ENCODE results near the gene UBE3A. TPM values are rescaled to one million over a fixed set of nuclear protein-coding genes. Genes with fewer than 3 reads are reported as not detected.

The UBE3A gene
- total and polyA plus RNA-seq, 2 donors (not counting 1 experiment from before 2014, with no cell fraction given), result 13.4 to 135 TPM

GRCh38 chr15:25424073-25424472 lies 14.8 kb downstream of the UBE3A start:
- Histone ChIP-seq H3K27me3 (replicated peaks in 1 of 4; ENCODE audit: control extremely low read depth in 1 of 4, control insufficient read depth in 3 of 4, insufficient read depth in 4 of 4, low read length in 3 of 4) (no peaks in the 10 kb centered on the region), H3K4me3 (ENCODE audit: control extremely low read depth in 1 of 5, extremely low read depth in 1 of 5, insufficient read depth in 1 of 5, low read depth in 2 of 5, low read length in 4 of 5) (no peak overlapping the region), H3K9ac (ENCODE audit: low read length) (no peak overlapping the region), H2AFZ (ENCODE audit: insufficient read depth, low read depth, low read length, poor library complexity, severe bottlenecking) (no peak overlapping the region), H4K20me1 (ENCODE audit: control insufficient read depth, insufficient read depth, low read length, poor library complexity, severe bottlenecking) (peaks cover 46% of the 10 kb centered on the region), H3K4me1 (ENCODE audit: control insufficient read depth in 2 of 2, insufficient read depth in 2 of 2, low read length in 2 of 2) (peaks cover 0 to 7% of the 10 kb centered on the region in 2 donors), H3K79me2 (ENCODE audit: control insufficient read depth, insufficient read depth, low read length) (peaks cover 99% of the 10 kb centered on the region), H3K4me2 (replicated peaks; ENCODE audit: low read depth, low read length, poor library complexity, severe bottlenecking) (no peak overlapping the region), H3K27ac (ENCODE audit: low read length in 2 of 2) (no peak overlapping the region), H3K9me3 (ENCODE audit: control extremely low read depth in 1 of 3, control insufficient read depth in 2 of 3, insufficient read depth in 1 of 3, low read length in 2 of 3) (peaks cover 0 to 6% (median 4%) of the 10 kb centered on the region in 3 donors), H3K36me3 (replicated peaks in 1 of 2; ENCODE audit: control extremely low read depth in 1 of 2, control insufficient read depth in 1 of 2, extremely low read depth in 1 of 2, insufficient read depth in 2 of 2, low read length in 1 of 2) (peaks cover 0 to 5% of the 10 kb centered on the region in 2 experiments)
- no peak for TF ChIP-seq EZH2 (IDR thresholded peaks at IDR 0.05; ENCODE audit: borderline replicate concordance, insufficient read depth, low read depth, low read length, poor library complexity, severe bottlenecking)
- TF ChIP-seq, protein P1, sequence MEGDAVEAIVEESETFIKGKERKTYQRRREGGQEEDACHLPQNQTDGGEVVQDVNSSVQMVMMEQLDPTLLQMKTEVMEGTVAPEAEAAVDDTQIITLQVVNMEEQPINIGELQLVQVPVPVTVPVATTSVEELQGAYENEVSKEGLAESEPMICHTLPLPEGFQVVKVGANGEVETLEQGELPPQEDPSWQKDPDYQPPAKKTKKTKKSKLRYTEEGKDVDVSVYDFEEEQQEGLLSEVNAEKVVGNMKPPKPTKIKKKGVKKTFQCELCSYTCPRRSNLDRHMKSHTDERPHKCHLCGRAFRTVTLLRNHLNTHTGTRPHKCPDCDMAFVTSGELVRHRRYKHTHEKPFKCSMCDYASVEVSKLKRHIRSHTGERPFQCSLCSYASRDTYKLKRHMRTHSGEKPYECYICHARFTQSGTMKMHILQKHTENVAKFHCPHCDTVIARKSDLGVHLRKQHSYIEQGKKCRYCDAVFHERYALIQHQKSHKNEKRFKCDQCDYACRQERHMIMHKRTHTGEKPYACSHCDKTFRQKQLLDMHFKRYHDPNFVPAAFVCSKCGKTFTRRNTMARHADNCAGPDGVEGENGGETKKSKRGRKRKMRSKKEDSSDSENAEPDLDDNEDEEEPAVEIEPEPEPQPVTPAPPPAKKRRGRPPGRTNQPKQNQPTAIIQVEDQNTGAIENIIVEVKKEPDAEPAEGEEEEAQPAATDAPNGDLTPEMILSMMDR (IDR thresholded peaks at IDR 0.05), result no peak
- Mint-ChIP-seq H3K27me3 (no peaks in the 10 kb centered on the region), H3K9me3 (ENCODE audit: insufficient read depth) (peaks cover 6% of the 10 kb centered on the region), H3K27ac (no peak overlapping the region), H3K4me3 (no peak overlapping the region), H3K4me1 (peaks cover 51% of the 10 kb centered on the region)
- POLR2A ChIA-PET, result no interaction called here
- DNase-seq (no peak), ATAC-seq (ENCODE audit: low read depth) (no peak)
- CTCF ChIA-PET, result no interaction called here
- intact Hi-C loops (cut with micrococcal nuclease), result no loop called here
- 79% methylated on average over 1 of the region's 1 CpG for WGBS (ENCODE audit: insufficient coverage)

GRCh38 chr15:25422021-25422420 lies 16.8 kb downstream of the UBE3A start:
- Histone ChIP-seq H3K4me3 (ENCODE audit: control extremely low read depth in 1 of 5, extremely low read depth in 1 of 5, insufficient read depth in 1 of 5, low read depth in 2 of 5, low read length in 4 of 5) (no peak overlapping the region), H3K9me3 (ENCODE audit: control extremely low read depth in 1 of 3, control insufficient read depth in 2 of 3, insufficient read depth in 1 of 3, low read length in 2 of 3) (peaks cover 4 to 7% (median 6%) of the 10 kb centered on the region in 3 donors), H3K79me2 (ENCODE audit: control insufficient read depth, insufficient read depth, low read length) (peaks cover 99% of the 10 kb centered on the region), H3K36me3 (replicated peaks in 1 of 2; ENCODE audit: control extremely low read depth in 1 of 2, control insufficient read depth in 1 of 2, extremely low read depth in 1 of 2, insufficient read depth in 2 of 2, low read length in 1 of 2) (peaks cover 0 to 7% of the 10 kb centered on the region in 2 experiments), H3K9ac (ENCODE audit: low read length) (no peak overlapping the region), H3K27ac (ENCODE audit: low read length in 2 of 2) (no peak overlapping the region), H3K4me1 (ENCODE audit: control insufficient read depth in 2 of 2, insufficient read depth in 2 of 2, low read length in 2 of 2) (peaks cover 0 to 12% of the 10 kb centered on the region in 2 donors), H2AFZ (ENCODE audit: insufficient read depth, low read depth, low read length, poor library complexity, severe bottlenecking) (no peak overlapping the region), H4K20me1 (ENCODE audit: control insufficient read depth, insufficient read depth, low read length, poor library complexity, severe bottlenecking) (peaks cover 46% of the 10 kb centered on the region), H3K4me2 (replicated peaks; ENCODE audit: low read depth, low read length, poor library complexity, severe bottlenecking) (no peak overlapping the region), H3K27me3 (replicated peaks in 1 of 4; ENCODE audit: control extremely low read depth in 1 of 4, control insufficient read depth in 3 of 4, insufficient read depth in 4 of 4, low read length in 3 of 4) (no peaks in the 10 kb centered on the region)
- Mint-ChIP-seq H3K4me1 (peaks cover 55% of the 10 kb centered on the region), H3K27me3 (no peaks in the 10 kb centered on the region), H3K4me3 (no peak overlapping the region), H3K9me3 (ENCODE audit: insufficient read depth) (peaks cover 10% of the 10 kb centered on the region), H3K27ac (no peak overlapping the region)
- DNase-seq, result no peak
- TF ChIP-seq, protein P1 (IDR thresholded peaks at IDR 0.05), result no peak
- no peak for TF ChIP-seq EZH2 (IDR thresholded peaks at IDR 0.05; ENCODE audit: borderline replicate concordance, insufficient read depth, low read depth, low read length, poor library complexity, severe bottlenecking)
- ChIA-PET POLR2A (no interaction called here), CTCF (no interaction called here)
- ATAC-seq (ENCODE audit: low read depth), result no peak
- WGBS (ENCODE audit: insufficient coverage), result no CpG with 5 or more reads among the region's 2 CpGs
- intact Hi-C loops (cut with micrococcal nuclease), result no loop called here
